GM23338 (cell line): ENCODE results near the gene SIGLEC12. TPM values are rescaled to one million over a fixed set of nuclear protein-coding genes. Genes with fewer than 3 reads are reported as not detected.

Source experiments
- CREB1 ChIP-seq: fragments of 250-450 bp; sonication (Bioruptor Pico); IDR thresholded peaks from 2 replicates; pipeline ENCODE4 v1.5.0; 2020; ENCODE audit warnings: low read depth, mild to moderate bottlenecking, moderate library complexity
- EZH2 ChIP-seq: fragments of 200-600 bp; sonication (generic); IDR thresholded peaks from one replicate; pipeline ENCODE4 v1.8.0; 2017; ENCODE audit warnings: antibody characterized with exemption, mild to moderate bottlenecking, low read depth; ENCODE audit not compliant: unreplicated experiment
- EZH2phosphoT487 ChIP-seq: fragments of 200-600 bp; sonication (generic); IDR thresholded peaks from one replicate; pipeline ENCODE4 v1.8.1; 2018; ENCODE audit warnings: antibody characterized with exemption; ENCODE audit not compliant: unreplicated experiment
- JUNB ChIP-seq: IDR thresholded peaks from one replicate; pipeline ENCODE4 v1.6.1; 2016; ENCODE audit warnings: antibody characterized with exemption; ENCODE audit not compliant: unreplicated experiment
- NANOG ChIP-seq: IDR thresholded peaks from 2 replicates; pipeline ENCODE4 v1.6.1; 2016; ENCODE audit warnings: antibody characterized with exemption, borderline replicate concordance
- POLR2AphosphoS5 ChIP-seq: IDR thresholded peaks from 2 replicates; pipeline ENCODE4 v1.6.1; 2016; ENCODE audit warnings: antibody characterized with exemption, low read depth
- STAT1 ChIP-seq: IDR thresholded peaks from one replicate; pipeline ENCODE4 v1.6.1; 2016; ENCODE audit warnings: antibody characterized with exemption; ENCODE audit not compliant: unreplicated experiment
- ZNF114 ChIP-seq: fragments of 250-450 bp; sonication (Bioruptor Pico); IDR thresholded peaks from 2 replicates; pipeline ENCODE4 v1.5.0; 2020; ENCODE audit warnings: mild to moderate bottlenecking, moderate library complexity
- ZNF331 ChIP-seq: fragments of 250-450 bp; sonication (Bioruptor Pico); IDR thresholded peaks from 2 replicates; pipeline ENCODE4 v1.5.0; 2020; ENCODE audit warnings: low read depth, mild to moderate bottlenecking, moderate library complexity
- polyA plus RNA-seq: library from polyadenylated mRNA; unstranded; fragments of >200 nt; fragmentation: Nextera tagmentation; extraction: Ambion mirVana; gene quantifications from 2 replicates; pipeline ENCODE4 v1.2.1, GENCODE V29; 2016
- total RNA-seq: library from RNA; depleted of rRNA; stranded (reverse); fragments of >200 nt; shearing (Covaris generic); gene quantifications from 2 replicates; pipeline ENCODE4 v1.2.3, GENCODE V29; 2014
- TF ChIP-seq, protein P1 (sequence below): fragments of 250-450 bp; sonication (Bioruptor Pico); IDR thresholded peaks from 2 replicates; pipeline ENCODE4 v1.5.0; 2020; ENCODE audit warnings: mild to moderate bottlenecking, moderate library complexity
- TF ChIP-seq, protein P2 (sequence below): IDR thresholded peaks from one replicate; pipeline ENCODE4 v1.6.1; 2018; ENCODE audit warnings: antibody characterized with exemption; ENCODE audit not compliant: unreplicated experiment

The SIGLEC12 gene
- total and polyA plus RNA-seq, 2 experiments from 2014 or later, result not detected

DNA sequence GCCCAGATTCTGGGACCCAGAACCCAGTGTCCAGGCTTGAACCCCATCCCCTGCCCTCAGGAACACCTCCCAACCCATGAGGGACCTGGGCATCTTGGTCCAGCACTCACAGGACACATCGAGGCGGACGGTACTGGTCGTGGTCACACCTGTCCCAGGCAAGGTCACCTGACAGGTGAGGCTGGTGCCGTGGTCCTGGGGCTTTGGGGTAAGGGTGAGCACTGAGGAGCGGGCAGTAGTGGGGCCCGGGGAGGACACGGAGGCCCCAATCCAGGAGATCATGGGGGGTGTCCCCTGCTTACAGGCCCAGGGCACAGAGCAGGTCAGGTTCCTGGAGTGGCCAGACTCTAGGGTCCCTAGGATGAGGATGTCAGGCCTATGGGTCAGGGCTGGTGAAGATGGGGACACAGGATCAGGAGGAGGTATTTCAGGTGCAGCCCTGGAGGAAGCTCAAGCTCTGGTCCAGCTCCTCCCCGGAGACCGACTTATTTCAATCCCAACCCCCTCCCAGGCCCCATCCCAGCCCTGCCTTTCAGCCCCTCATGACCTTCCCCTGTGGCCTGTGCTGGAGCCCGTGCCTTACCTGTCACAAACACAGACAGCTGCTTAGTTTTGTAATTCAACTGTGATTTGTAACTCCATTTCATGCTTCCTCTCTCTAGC is 44.1 kb downstream of the SIGLEC12 start (continued):
- TF ChIP-seq, protein P1, sequence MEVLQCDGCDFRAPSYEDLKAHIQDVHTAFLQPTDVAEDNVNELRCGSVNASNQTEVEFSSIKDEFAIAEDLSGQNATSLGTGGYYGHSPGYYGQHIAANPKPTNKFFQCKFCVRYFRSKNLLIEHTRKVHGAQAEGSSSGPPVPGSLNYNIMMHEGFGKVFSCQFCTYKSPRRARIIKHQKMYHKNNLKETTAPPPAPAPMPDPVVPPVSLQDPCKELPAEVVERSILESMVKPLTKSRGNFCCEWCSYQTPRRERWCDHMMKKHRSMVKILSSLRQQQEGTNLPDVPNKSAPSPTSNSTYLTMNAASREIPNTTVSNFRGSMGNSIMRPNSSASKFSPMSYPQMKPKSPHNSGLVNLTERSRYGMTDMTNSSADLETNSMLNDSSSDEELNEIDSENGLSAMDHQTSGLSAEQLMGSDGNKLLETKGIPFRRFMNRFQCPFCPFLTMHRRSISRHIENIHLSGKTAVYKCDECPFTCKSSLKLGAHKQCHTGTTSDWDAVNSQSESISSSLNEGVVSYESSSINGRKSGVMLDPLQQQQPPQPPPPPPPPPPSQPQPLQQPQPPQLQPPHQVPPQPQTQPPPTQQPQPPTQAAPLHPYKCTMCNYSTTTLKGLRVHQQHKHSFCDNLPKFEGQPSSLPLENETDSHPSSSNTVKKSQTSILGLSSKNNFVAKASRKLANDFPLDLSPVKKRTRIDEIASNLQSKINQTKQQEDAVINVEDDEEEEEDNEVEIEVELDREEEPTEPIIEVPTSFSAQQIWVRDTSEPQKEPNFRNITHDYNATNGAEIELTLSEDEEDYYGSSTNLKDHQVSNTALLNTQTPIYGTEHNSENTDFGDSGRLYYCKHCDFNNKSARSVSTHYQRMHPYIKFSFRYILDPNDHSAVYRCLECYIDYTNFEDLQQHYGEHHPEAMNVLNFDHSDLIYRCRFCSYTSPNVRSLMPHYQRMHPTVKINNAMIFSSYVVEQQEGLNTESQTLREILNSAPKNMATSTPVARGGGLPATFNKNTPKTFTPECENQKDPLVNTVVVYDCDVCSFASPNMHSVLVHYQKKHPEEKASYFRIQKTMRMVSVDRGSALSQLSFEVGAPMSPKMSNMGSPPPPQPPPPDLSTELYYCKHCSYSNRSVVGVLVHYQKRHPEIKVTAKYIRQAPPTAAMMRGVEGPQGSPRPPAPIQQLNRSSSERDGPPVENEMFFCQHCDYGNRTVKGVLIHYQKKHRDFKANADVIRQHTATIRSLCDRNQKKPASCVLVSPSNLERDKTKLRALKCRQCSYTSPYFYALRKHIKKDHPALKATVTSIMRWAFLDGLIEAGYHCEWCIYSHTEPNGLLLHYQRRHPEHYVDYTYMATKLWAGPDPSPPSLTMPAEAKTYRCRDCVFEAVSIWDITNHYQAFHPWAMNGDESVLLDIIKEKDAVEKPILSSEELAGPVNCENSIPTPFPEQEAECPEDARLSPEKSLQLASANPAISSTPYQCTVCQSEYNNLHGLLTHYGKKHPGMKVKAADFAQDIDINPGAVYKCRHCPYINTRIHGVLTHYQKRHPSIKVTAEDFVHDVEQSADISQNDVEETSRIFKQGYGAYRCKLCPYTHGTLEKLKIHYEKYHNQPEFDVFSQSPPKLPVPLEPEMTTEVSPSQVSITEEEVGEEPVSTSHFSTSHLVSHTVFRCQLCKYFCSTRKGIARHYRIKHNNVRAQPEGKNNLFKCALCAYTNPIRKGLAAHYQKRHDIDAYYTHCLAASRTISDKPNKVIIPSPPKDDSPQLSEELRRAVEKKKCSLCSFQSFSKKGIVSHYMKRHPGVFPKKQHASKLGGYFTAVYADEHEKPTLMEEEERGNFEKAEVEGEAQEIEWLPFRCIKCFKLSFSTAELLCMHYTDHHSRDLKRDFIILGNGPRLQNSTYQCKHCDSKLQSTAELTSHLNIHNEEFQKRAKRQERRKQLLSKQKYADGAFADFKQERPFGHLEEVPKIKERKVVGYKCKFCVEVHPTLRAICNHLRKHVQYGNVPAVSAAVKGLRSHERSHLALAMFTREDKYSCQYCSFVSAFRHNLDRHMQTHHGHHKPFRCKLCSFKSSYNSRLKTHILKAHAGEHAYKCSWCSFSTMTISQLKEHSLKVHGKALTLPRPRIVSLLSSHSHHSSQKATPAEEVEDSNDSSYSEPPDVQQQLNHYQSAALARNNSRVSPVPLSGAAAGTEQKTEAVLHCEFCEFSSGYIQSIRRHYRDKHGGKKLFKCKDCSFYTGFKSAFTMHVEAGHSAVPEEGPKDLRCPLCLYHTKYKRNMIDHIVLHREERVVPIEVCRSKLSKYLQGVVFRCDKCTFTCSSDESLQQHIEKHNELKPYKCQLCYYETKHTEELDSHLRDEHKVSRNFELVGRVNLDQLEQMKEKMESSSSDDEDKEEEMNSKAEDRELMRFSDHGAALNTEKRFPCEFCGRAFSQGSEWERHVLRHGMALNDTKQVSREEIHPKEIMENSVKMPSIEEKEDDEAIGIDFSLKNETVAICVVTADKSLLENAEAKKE (CRISPR knock-in tag), result no peak
- TF ChIP-seq NANOG (no peak), EZH2phosphoT487 (no peak), STAT1 (no peak), CREB1 (CRISPR knock-in tag) (no peak), JUNB (no peak), EZH2 (no peak), ZNF331 (CRISPR knock-in tag) (no peak), ZNF114 (CRISPR knock-in tag) (no peak), POLR2AphosphoS5 (no peak)
- TF ChIP-seq, protein P2, sequence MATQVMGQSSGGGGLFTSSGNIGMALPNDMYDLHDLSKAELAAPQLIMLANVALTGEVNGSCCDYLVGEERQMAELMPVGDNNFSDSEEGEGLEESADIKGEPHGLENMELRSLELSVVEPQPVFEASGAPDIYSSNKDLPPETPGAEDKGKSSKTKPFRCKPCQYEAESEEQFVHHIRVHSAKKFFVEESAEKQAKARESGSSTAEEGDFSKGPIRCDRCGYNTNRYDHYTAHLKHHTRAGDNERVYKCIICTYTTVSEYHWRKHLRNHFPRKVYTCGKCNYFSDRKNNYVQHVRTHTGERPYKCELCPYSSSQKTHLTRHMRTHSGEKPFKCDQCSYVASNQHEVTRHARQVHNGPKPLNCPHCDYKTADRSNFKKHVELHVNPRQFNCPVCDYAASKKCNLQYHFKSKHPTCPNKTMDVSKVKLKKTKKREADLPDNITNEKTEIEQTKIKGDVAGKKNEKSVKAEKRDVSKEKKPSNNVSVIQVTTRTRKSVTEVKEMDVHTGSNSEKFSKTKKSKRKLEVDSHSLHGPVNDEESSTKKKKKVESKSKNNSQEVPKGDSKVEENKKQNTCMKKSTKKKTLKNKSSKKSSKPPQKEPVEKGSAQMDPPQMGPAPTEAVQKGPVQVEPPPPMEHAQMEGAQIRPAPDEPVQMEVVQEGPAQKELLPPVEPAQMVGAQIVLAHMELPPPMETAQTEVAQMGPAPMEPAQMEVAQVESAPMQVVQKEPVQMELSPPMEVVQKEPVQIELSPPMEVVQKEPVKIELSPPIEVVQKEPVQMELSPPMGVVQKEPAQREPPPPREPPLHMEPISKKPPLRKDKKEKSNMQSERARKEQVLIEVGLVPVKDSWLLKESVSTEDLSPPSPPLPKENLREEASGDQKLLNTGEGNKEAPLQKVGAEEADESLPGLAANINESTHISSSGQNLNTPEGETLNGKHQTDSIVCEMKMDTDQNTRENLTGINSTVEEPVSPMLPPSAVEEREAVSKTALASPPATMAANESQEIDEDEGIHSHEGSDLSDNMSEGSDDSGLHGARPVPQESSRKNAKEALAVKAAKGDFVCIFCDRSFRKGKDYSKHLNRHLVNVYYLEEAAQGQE, result no peak
